GM19035 (cell line): ENCODE data around the gene BMPR1A.

Source experiments
- ATAC-seq: cut with Tn5 transposase; IDR thresholded peaks from one replicate; pipeline ENCODE4 v1.9.1; 2021; ENCODE audit not compliant: unreplicated experiment

Gene BMPR1A

GRCh38 chr10:86981716-86982115 lies 225.3 kb downstream of the BMPR1A start:
- no peak for ATAC-seq
